NB4 (cell line): ENCODE results near the gene DGLUCY.

Source experiments
- DNase-seq: peaks from one replicate; pipeline ENCODE4 v3.0.0; 2010; ENCODE audit warnings: low read depth
- H3K4me3 ChIP-seq: one replicate; pipeline ENCODE4 v1.5.1; 2011; ENCODE audit warnings: mild to moderate bottlenecking, low read depth, low read length, moderate library complexity
- MYC ChIP-seq: IDR thresholded peaks from 2 replicates; pipeline ENCODE4 v1.6.1; 2011; ENCODE audit warnings: low read depth, low read length
- POLR2A ChIP-seq: IDR thresholded peaks from 2 replicates; pipeline ENCODE4 v1.6.1; 2011; ENCODE audit warnings: mild to moderate bottlenecking; ENCODE audit not compliant: insufficient read length; ENCODE audit errors: extremely low read depth
- TF ChIP-seq, protein P1 (sequence below): IDR thresholded peaks from 2 replicates; pipeline ENCODE4 v1.6.1; 2011; ENCODE audit warnings: low read depth, low read length
- TF ChIP-seq, protein P2 (sequence below): IDR thresholded peaks from one replicate; pipeline ENCODE4 v1.5.1; 2012; ENCODE audit warnings: low read depth, low read length

The DGLUCY gene

GRCh38 chr14:91214306-91214705, 100.4 kb downstream of the DGLUCY start:
- DNase-seq: no peak
- H3K4me3 ChIP-seq: no peak overlapping the region
- no peak for TF ChIP-seq POLR2A
- TF ChIP-seq, protein P1, sequence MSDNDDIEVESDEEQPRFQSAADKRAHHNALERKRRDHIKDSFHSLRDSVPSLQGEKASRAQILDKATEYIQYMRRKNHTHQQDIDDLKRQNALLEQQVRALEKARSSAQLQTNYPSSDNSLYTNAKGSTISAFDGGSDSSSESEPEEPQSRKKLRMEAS: no peak
- TF ChIP-seq, protein P2, sequence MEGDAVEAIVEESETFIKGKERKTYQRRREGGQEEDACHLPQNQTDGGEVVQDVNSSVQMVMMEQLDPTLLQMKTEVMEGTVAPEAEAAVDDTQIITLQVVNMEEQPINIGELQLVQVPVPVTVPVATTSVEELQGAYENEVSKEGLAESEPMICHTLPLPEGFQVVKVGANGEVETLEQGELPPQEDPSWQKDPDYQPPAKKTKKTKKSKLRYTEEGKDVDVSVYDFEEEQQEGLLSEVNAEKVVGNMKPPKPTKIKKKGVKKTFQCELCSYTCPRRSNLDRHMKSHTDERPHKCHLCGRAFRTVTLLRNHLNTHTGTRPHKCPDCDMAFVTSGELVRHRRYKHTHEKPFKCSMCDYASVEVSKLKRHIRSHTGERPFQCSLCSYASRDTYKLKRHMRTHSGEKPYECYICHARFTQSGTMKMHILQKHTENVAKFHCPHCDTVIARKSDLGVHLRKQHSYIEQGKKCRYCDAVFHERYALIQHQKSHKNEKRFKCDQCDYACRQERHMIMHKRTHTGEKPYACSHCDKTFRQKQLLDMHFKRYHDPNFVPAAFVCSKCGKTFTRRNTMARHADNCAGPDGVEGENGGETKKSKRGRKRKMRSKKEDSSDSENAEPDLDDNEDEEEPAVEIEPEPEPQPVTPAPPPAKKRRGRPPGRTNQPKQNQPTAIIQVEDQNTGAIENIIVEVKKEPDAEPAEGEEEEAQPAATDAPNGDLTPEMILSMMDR: no peak
- no peak for TF ChIP-seq MYC

DNA sequence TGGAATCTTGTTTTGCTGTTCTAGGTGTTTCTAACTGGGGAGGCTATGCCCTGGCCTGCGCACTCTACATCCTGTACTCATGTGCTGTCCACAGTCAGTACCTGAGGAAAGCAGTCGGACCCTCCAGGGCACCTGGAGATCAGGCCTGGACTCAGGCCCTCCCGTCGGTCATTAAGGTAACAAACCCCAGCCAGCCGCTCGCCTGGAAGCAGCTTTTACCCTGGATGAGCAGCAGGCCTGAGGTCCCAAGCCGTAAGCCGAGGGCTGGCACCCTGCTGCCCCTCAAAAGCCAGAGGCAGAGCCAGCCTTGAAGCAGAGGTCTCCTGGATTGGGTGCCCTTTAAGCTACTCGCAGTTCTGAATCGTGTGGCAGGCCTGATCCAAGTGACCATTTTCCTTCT, 101.5 kb downstream of the DGLUCY start:
- no peak overlapping the region for H3K4me3 ChIP-seq
- TF ChIP-seq, protein P2: no peak
- no peak for TF ChIP-seq POLR2A
- no peak for TF ChIP-seq MYC
- no peak for DNase-seq

- H3K4me3 ChIP-seq: no peak overlapping the region
- TF ChIP-seq, protein P1: no peak
- TF ChIP-seq POLR2A (no peak), MYC (no peak)
- TF ChIP-seq, protein P2: no peak
- DNase-seq: no peak
These were observed 102.9 kb downstream of the DGLUCY start for GRCh38 chr14:91216731-91217226.

GRCh38 chr14:91218014-91218413, 104.1 kb downstream of the DGLUCY start:
- DNase-seq: no peak
- H3K4me3 ChIP-seq: no peak overlapping the region
- TF ChIP-seq, protein P2: no peak
- no peak for TF ChIP-seq MYC

DNA sequence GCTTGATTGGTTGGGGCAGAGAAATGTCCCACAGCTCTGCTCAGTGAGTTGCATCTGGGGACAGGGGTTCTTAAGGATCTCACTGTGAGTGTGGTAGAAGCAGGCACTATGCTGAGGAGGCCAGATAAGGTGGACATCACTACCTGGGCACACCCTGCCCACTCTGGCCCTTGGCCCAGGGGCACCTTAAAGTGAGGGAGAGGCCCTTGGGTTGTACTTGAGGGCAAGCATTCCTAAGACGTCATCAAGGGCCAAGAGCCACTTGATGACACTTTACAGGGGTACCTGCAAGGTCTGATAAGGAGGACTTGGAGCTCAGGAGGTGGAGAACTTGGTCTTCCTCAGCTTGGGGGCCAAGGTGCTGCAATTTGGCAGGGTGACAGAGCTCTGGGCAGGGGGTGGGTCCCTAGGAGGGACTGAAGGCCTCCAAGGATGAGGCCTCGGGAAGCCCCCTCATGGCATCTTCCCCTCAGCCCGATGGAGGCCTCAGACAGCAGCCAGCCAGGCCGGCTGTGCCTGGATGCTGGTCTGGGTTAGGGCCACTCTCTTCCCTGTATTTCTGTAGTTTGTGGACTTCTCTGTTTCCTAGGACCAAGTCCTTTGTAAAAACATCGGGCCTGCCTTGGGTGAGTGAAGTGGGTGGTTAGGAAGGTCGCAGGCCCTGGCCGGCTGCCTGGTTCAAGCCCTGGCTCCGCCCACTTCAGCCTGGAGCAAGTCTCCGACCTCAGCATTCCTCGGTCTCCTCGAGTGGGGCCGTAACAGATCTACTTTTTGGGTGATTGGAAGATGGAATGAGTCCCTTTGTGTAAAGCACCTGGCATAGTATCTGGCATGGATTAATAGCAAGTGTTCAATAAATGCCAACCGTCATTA, 105.9 kb downstream of the DGLUCY start:
- TF ChIP-seq POLR2A: no peak
- TF ChIP-seq, protein P1: no peak
- no peak for TF ChIP-seq MYC
- TF ChIP-seq, protein P2: no peak
- no peak for DNase-seq
- no peak overlapping the region for H3K4me3 ChIP-seq
